NCI-H2081 (cell line): ENCODE data around the gene MATCAP1.

Experiments used
- DNase-seq, 2 experiments: peaks; one replicate each; lab custom pipeline; 2025; lab: John Stamatoyannopoulos, UW

Gene MATCAP1

DNA sequence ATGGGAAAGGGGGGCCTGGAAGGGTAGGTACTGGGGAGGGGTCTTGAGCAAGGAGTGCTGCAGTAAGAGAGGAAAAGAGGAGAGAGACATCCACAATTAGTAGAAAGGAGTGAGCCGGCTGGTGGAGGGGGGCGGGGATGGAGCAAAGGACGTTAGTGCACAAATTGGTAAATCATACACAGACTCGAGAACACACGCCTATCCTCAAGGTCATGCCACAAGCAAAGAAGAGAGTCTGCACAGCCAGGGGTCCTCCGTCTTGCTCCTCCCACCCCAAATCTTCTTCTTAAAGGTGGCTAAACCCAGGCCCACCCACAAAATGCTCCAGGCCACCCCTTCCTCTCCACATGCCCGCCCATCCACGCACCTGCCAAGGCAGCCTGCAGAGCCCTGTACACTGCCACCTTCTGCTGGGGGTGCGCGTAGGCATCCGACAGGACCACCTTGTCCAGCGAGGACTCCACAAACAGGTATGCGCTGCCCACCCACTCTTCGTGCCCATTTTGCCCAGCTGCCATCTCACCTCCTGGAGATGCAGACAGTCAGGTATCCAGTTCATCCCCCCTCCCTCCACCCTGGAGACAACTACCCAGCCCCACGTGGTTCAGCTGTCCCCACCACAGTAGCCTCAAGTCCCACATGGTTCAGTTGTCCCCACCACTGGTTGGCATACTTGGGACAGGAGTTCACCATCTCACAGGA, 27.5 kb downstream of the MATCAP1 start:
- no peak for DNase-seq

DNA sequence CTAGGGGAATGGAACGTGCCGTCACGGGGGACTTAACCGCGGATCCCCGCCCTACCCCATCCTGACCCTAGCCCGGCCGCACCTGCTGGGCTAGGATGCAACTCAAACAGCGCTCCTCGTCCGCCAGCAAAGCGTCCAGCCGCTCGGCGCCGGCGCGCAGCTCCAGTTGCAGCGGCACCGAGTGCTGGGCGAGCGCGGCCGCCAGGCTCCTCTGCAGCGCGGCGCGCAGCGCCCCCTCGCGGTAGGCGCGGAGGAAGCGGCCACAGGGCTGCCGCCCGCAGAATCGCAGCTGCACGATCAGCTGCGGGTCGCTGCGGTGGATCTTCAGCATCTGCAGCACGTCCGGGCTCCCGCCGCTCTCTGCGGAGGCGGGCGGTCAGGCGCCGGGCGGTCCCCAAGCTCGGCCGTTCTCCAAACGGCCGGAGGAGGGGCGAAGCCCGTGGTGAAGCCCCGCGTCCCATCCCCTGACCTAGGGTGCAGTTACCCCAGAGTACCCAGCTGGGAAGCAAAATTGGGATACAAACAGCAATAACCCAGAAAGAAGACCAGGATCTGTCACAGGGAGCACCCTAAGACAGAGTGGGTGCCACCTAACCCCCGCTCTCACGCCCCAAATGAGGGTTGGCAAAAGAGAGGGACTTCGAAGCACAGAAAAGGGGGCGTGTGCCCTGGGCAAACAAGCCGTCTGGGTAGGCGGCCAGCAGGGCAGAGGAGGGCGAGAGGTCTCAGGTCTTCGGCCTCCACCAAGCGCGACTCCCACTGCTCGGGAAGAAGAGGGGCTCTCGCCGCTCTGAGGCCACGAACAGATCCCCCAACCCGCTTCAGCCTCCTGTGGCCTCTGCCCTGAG, 28.2 kb downstream of the MATCAP1 start:
- peak; percentile 47 to 53 for DNase-seq

DNA sequence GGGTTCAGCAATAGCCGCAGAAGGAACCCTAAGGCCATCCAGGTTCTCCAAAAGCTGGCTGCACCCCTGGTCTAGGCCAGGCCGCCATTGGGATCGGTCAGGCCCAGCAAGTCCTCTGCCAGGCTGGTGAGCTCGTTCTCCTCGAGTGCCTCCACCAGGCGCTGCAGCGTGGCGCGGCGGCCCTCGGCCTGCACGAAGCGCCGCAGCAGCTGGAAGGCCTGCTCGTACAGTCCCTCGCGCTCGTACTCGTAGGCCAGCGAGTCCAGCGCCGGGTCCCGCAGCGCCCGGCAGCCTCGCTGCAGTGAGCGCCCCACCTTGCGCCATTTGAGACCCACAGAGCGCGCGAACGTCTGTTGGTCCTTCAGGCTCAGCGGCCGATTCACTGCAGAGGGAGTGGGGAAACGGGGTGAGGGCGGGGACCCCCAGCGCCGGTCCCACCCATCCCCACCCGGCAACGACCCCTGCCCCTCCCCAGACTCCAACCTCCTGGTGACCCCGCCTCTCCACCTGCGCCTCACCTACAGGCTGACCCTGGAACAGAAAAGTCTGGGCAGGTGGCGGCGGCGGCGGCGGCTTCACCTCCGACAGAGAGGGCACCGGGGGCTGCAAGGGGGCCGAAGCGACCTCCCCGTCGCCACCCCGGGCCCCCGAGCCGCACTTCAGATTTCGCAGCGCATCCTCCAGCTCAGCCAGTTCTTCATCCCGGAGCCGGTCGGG, 29.0 kb downstream of the MATCAP1 start:
- no peak for DNase-seq

DNA sequence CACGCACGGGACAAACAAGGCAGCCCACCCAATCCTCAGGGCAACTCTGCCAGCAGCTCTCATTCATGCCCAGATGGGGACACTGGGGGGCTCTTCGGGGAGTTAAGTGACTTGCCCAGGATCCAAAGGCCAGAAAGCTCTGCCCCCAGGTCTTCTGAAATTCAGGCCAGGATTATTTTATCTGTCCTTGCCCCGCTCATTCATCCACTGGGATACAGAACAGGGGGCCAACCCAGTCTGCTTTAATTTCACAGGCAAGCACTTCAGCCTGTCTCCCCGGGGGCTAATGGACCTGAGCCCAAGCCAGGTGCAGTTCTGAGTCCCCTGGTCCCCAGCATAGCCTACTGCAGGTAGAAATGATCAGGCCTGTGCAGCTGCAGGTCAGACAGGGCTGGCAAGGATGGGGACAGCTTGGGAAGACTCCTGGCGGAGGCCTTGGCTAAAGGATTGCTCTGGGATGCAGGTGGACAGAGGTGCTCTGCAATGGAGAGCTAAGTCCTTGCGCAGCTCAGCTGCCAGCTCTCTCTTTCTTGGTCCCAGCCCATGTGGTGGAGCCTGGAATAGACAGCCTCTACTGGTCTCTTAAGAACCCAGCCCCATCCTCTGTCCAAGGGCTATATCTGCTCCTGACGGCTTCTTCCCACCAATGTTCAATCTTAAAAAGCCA, 32.2 kb downstream of the MATCAP1 start:
- DNase-seq = no peak

DNA sequence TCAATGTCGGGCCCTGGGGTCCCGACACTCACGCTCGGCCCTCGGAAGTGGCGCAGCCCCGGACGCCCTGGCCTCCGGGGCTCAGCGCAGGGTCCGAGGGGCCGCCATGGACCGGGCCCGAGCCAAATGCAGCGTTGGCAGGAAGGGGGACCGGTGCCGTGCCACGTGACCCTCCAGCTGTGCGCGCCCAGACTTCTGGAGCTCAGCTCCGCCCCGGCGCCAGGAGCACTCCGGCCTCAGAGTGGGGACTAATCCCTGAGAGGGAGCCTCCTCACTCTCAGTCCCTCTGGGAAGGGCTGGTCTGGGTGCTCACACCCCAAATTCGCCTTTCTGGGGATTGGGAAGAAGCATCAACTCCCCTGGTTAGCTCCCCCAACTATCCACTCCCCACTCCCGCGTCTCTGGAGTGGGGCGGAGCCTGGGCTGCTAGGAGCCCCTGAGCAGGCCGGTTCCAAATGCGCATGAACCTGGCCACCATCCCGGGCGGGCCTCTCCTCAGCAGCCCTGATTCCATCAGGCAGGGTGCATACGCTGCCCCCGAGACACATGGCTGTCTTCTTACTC, 32.8 kb downstream of the MATCAP1 start, which contains the start of gene B3GNT9:
TSS of gene B3GNT9 (minus strand) at position 166 of the 564 bp plus-strand sequence. CDS start 513 bp downstream, outside the sequence.
- DNase-seq = peak; percentile 17 to 32

DNA sequence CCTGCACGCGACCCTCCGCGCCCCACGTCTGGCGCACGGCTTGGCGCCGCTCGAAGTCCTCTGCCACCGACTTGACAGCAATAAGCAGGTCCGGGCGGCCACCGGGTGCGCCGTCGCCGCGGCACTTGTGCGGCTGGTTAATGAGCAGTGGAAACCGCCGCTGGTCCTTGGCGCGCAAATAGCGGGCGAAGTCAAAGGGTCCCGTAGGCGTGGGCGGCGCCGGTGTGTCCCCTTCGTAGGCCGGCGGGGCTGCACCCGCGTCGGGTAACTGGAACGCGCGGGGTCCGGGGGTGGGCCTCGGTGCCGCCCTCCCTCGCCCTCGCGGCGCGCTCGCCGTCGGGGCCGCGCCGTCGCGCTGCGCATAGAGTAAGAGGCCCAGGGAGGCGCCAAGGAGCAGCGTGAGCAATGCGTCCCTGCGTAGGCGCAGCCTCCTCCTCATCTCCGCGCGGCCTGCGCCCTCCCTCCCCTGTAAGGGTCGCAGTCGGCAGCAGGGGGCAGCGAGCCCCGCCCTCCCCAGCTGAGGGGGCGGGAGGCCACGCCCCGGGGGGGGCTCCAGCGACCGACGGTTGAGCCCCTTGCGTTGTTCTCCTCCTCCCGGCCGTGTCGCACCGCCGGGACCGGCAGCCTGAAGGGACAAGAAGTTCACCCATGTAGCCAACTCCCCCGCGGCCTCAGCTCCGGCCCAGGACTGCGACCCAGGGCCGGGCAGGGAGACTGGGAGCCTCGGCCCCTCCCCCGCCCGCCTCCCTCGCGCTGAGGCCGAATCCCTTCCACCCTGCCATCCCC, 33.5 kb downstream of the MATCAP1 start:
- no peak for DNase-seq

DNA sequence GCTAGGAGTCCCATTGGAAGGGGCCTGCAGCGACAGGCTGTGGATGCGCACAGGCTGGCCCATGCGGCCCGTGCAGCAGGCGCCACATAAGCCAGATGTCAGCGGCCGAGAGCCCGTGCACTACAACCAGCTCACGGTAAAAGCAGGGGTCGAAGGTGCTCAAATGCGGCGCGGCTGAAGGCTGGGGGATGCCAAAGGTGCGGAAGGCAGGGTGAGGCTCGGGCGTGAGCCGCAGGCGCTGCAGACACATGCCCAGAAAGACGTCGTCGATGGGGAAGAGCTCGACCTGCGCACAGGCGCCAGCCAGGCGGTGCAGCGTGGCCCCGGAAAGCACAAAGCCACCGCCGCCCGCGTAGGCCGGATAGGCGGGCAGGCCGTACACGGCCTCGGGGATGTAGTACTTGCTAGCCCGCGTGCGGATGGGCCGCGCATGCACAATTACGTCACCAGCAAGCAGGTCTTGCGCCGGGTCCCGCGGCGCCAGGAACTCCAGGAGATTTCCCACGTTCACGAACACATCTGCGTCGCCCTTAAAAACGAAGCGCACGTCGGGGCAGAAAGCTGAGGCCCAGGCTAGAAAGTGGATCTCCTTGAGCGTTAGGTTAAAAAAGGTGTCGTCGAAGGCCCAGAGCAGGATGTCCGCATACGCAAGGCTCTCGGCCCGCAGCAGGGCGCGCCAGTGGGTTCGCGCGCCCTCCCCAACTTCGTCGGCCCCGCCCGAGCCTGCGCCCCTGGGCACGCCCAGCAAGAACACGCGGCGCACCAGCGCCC, 34.3 kb downstream of the MATCAP1 start:
- DNase-seq = no peak

DNA sequence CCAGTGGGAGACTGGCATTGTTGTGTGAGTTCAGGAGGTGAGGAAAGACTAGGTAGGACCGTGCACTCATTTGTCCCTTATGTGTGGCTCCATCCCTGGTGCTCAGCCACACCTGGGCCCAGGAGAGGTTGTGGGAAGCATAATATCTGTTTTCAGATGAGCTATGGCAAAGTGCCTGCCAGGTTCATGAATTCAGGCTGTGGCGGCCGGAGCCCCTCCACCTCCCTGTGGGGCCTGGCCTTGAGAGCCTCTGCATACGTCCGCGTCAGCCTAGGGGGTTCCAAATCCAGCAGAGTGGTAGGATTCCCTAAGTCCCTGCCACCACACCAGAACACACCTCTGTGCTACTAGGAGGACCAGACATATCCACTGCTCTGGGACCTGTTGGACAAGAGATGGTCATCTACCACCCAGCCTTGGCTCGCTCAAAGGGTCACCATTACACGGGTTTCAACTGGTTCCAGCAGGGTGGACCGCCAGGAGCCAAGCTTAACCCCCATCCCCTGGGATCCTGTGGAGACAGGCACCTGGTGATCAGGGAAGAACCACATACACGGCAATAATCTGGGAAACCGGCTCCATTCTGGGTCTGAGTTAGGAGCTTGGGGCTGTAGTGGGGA, 35.0 kb downstream of the MATCAP1 start:
- DNase-seq = no peak

DNA sequence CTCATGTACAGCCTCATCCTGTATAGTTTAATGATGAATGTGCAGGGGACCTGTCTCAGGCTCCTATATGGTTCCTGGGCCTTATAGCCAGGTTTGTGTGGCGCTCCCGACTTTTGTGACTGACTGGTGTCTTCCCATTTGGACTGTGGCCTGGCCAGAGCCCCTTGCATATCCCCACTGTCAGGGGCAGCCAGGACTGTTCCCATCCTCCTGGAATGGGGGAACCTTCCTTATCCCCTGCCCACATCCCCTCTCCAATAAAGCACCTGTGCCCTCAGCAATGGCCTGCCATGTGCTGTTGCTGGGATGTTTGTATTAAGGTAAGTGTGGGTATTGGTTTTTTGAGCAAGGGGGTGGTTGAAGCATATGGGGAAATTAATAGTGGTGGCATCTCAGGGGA, 35.5 kb downstream of the MATCAP1 start:
- DNase-seq = no peak

DNA sequence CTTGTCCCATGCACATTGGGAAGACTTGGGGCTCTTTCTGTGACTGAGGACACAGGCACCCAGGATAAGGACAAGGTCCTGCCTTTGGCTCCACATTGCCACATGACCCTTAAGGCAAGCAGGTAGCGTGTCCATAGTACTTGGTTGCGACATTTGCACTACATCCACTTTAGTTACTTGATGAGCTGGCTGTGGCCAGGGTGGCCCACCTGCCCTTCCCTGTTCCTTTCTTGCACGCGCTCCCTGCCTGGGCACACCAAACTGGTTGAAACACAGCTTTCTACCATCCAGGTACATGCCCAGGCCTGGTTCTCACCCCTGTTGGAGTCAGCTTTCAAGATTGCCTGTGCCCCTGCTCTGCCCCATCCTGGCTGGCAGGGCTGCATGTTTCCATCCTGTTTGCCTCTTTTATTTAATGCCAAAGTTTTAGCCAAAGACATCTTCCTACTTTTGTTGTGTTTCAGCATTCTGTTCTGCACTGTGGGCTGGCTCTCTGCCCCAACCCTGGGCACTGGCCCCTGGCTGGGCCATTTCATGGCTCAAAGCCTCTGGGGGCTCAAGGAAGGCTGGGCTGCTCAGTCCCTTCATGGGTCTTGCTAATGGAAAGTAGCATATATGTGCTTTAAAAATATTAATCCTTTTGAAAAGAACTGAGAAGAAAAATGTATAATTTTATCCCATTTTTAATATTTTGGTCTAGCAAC, 36.2 kb downstream of the MATCAP1 start:
- no peak for DNase-seq

DNA sequence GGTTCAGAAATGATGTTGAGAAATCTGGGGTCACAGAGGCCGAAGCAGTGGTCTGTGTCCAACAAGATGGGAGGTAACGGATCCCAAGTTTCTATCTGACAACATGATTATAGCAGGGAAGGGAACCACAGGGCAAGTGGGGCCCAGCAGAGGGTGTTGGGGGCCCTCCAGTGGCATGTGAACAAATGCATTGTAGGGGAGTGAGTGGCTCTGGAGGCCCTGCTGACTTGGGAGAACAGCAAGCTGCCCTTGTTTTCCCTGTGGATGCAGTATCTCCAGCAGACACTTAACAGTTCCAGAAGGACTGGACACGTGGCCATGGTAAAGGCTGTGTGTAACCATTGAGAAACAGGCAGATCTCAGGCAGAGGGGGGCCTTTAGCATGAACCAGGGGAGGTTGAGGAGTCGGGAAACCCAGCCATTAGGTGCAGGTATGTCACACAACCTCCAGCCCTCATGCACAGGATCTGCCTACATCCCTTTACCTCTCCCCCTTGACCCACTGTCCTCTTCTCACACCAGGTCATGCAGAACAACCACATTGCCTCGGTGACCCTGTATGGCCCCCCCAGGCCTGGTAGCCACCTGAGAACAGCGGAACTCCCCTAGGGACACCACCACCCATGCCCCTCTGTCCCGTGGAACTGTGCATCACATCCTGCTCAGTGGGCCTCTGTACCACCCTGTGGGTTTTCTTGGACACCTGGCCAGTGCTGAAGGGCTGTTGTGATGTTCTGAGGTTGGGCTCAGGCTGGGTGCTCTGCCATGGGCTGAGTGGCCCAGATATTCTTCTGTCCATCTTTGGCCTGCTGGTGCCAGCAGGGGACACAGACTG, 37.0 kb downstream of the MATCAP1 start:
- DNase-seq = no peak

DNA sequence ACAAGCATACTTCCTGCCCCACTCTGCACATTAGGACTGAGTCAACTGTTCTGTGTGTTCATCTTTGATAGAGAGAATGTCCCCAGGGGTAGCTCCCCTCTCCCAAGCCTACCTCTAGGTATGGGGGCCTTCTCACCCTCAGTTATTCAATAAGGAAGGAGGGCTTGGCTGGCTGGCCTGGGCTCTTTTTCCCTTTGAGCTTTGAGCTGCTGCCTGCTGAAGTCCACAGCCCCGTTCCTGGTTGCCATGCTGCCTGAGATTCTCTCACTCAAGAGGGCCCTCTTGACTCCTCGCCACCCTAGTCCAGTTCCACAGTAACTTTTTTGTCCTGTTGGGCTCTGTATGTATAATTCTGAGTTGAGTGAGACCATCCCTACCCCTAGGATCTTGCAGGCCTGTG, 38.0 kb downstream of the MATCAP1 start:
- no peak for DNase-seq

DNA sequence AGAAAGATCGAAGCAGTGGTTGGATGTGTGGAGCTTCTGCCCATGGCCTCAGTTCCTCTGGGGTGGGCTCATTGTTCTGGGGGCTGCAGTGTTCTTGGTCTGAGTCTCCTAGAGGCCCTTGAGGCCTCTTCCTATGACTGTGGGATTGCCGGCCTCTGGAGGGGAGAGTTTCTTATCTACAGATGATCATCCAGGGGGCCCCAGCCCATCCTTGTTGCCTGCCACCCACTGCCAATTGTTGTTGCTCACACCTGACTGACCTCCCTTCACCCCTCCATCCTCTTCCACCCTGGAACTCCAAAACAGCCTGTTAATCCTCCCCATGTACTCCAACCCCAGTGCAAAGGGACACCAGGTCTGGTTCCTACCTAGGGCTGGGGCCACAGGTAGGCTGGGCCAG, 38.8 kb downstream of the MATCAP1 start:
- no peak for DNase-seq

DNA sequence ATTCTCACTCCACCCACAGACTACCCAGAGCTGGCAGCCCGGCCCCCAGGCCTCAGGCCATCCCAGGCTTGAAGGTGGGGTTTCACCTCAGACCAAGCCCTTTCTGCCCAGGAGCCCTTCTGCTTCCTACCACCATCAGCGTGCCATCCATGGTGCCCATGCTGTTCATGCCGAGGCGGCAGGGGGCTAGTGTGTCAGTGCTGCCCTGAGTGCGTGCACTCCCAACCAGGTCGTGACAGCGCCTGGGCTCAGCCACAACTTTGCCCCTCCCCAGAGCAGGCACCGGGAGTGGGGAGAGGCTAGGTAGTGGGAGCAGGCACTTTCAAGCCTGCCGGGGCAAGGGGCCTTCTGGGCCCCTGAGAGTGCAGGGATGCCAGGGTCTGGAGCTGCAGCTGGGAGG, 41.4 kb downstream of the MATCAP1 start:
- DNase-seq = no peak

DNA sequence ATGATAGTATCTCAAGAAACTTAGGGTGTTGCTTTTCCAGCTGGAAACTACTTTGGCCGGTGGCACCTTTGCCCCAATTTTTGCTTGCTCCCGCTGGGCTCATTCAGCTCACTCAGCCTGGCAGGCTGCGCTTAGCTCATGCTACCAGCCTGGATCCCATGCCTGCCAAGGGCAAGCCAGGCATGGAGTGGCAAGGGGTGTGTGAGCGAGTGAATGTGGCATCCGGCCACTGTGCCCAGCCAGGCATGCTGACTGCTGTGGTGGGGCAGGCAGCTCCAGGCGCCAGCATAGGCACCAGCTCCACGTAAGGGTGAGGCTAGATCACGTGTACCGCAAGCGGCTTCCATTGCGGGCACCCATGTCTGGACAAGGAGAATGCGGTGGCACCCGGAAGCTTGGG, 42.4 kb downstream of the MATCAP1 start:
- no peak for DNase-seq

DNA sequence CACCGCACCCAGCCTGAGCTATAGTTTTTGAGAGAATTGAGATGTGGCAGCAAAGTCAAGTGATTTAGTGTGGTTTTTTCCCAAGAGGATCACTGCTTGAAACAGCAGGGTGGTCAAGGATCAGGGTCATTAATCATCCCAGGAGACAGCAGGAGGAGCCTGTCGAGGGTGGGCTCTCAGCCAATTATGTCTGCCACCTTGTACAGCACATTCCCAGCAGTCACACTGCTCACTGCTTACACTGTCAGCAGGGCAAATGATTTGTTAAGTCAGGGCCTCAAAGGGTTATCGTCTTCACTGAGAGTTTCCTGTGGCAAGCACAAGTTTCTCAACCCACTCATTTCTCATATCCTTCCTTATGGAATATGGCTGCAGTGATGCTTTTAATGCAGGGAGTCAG, 46.2 kb downstream of the MATCAP1 start:
- no peak for DNase-seq

DNA sequence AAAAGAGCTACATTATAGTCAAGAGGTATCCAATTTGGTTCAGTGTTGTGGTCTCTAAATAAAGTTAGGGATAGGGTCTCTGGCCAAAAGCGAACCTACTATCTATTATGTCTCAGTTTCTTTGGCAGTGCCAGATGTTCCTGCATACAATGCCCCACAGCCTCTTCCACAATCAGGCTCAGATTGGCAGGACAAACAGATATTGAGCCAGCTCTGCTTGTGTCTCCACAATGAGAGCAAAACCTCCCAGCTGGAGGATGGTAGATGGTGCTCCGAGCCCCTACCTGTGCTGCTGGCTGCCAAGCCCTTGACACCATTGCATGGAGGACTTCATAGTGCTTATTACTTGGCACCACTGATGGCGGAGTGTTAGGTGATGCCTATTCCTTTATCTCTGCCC, 54.3 kb downstream of the MATCAP1 start:
- no peak for DNase-seq

DNA sequence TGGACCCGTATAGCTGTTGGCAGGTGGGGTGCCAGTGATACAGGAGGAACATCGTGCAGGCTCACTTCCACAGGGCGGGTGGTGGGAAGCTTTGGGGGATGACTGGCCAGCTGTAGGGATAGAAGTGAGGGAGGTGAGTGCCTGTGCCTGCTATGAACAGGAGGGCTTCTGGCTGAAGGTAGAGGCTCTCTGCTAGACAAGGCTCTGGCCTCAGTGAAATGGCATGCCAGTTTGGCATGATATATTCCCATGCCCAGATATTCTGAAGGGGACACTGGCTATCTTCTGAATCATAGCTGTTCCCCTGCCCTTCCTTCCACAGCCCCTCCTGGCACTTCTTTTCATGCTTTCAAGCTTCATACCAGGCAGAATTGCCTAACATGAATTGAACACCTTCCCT, 54.9 kb downstream of the MATCAP1 start:
- DNase-seq = no peak
